ENCODE data around the gene SLC25A27.

DNA sequence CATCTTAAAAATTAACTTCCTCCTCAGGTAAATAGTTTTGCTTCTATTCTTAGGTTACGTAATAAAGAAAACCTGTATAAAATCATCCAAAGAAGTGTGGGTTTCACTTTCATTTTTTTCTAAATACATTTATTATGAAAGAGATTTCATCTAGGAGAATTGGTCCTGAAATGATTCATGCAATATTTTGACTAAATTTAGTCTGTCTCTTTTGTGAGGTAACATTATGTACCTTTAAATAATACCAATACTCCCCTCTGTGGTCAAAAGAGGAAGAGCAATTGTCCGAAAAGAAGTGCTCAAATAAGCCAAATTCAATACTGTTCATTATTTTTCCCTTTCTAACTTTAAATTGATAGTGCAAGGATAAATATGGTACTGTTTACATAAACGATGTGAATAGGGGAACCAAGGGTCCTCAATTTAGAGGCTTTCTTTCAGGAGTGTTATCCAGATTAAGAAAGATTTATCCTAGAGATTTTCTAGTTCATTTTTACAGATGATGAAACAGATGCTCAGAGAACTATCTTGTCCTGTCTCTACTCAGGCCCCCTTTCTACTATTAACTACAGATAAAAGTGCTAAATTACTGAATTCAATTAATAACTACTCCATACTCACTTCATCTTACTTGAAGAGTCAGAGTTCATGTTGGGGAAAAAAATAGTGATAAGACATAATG is 26.4 kb upstream of the SLC25A27 start:
- TF ChIP-seq POLR2AphosphoS5 (IDR thresholded peaks at IDR 0.05; ENCODE audit: low read depth, low read length) = no peak
- no peak for TF ChIP-seq POLR2A (IDR thresholded peaks at IDR 0.05; ENCODE audit: low read depth, low read length)
- TF ChIP-seq PAX5 (IDR thresholded peaks at IDR 0.05; ENCODE audit: insufficient read depth, low read length, severe bottlenecking) = no peak
- TF ChIP-seq SPI1 (IDR thresholded peaks at IDR 0.05; ENCODE audit: low read depth, low read length) = peak; percentile 26; the same call in 1 of the 2 replicates
- TF ChIP-seq TAF1 (IDR thresholded peaks at IDR 0.05; ENCODE audit: low read depth, low read length) = no peak

Measured in GM12891 (cell line).